Brain pericyte (primary cell): ENCODE data around the gene ZNF438.
A peak's percentile ranks its signal among the peaks of the same experiment; 100 is the strongest.
"Not testable (repeated sequence)": the region's sequence is repeated elsewhere in the genome, so short reads cannot be mapped to it uniquely, and the experiment has no call there.

Experiments
- DNase-seq: peaks from one replicate; pipeline ENCODE4 v3.0.0-alpha.2; 2012; ENCODE audit warnings: low read depth, low spot score

ZNF438 gene, protein sequence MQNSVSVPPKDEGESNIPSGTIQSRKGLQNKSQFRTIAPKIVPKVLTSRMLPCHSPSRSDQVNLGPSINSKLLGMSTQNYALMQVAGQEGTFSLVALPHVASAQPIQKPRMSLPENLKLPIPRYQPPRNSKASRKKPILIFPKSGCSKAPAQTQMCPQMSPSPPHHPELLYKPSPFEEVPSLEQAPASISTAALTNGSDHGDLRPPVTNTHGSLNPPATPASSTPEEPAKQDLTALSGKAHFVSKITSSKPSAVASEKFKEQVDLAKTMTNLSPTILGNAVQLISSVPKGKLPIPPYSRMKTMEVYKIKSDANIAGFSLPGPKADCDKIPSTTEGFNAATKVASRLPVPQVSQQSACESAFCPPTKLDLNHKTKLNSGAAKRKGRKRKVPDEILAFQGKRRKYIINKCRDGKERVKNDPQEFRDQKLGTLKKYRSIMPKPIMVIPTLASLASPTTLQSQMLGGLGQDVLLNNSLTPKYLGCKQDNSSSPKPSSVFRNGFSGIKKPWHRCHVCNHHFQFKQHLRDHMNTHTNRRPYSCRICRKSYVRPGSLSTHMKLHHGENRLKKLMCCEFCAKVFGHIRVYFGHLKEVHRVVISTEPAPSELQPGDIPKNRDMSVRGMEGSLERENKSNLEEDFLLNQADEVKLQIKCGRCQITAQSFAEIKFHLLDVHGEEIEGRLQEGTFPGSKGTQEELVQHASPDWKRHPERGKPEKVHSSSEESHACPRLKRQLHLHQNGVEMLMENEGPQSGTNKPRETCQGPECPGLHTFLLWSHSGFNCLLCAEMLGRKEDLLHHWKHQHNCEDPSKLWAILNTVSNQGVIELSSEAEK

DNA sequence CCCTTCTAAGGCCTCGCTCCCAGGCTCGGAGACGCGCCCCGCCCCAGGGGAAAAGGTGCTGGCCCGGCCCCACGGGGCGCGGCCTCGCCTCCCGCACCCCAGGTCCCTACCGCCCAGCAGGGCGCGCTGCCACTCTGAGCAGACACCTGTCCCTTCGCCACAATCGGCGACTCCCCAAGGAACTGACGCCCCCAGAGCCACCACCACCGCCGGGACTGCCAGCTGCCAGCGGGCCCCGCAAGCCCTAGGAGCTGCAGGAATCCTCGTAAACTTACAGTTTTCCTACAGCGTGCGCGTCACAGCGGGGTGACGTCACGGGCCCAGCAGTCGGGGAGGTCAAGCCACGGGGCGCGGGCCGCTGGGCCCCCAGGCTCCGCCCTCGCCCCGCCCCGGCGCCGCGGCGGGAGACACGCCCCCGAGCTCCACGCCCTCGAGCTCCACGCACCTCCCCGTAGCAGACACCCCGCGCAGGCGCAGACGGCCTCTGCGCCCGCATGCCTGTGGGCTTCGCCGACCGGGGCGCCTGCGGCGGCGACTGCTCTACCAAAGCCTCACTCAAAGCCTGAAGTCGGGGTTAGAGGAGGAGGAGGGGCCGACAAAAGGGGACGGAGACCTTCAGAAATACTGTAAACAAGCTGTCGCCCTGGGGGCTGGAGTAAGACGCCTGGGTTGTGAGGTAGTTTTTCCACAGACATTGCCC lies at the start of gene ZNF438:
ZNF438 (minus strand) TSS at position 308 of the 700 bp plus-strand sequence. CDS start 154,831 bp downstream, outside the sequence.
- DNase-seq, result peak; percentile 82

DNA sequence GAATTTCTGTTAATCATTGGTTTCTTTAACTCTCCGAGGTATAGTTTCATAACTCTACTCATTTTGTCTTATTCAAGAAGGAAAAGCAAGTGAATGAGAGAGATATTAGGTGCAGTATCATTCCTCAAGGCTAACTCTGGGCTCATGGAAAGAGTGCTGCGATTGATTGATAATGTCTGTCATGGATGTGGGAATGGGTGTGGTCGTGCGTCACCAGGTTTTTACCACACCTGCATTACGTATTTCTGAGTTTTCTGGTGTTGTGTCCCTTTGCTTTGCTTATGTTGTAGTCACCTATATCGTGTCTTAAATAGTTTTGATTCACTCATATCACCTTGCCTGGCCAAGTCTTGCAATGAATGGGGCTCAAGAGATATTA lies 44.9 kb upstream of the ZNF438 start:
- DNase-seq, result no peak

DNA sequence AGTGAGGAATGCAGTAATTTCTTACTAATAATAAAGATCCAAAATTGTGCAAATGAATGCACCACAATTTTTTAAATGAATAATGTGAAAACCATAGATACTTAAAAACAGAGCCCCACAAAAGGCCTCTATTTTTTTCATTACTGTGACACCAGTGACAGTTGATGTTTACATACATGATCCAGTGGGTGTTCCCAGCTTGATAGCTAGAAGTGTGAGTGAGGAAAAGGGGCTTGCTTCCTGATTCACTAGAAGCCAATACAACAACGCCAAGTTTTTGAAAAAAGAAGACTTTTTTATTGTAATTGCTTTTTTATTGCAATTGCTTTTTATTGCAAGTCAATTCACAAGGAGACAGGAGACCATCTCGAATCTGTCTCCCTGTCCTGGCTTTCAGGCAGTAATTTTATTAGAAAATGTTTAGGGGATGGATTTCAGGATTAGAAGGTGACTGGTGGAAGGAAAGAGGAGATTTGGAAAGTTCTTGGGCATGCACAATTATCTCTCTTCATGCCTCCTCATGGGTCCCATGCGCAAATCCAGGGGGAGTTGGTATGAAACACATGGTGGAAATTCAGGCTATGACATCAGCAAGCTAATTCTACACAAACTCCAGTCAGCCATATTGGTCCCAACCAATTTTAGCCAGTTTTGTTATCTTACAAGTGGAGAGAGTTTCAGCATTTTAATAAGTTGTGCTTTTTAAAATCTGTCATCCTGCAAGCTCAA lies 44.4 kb upstream of the ZNF438 start:
- DNase-seq, result no peak

DNA sequence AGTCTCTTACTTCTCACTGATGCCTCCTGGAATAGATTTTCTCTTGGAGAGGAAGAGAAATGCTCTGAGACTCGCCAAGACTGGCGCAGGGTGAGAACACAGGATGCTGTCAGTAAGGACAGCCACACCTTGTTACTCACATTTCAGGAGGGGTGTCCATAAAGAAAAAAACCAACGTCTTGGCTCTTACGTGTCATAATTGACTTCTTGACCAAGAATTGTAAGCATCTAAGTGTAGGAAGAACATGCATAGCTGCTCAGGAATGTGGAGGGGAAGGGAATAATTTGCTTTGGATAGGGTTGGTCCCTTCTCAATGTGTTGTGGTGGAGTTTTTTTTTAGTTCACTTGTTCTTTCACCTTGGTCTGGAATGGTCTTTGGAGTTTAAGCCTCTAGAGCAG lies 43.8 kb upstream of the ZNF438 start:
- no peak for DNase-seq

DNA sequence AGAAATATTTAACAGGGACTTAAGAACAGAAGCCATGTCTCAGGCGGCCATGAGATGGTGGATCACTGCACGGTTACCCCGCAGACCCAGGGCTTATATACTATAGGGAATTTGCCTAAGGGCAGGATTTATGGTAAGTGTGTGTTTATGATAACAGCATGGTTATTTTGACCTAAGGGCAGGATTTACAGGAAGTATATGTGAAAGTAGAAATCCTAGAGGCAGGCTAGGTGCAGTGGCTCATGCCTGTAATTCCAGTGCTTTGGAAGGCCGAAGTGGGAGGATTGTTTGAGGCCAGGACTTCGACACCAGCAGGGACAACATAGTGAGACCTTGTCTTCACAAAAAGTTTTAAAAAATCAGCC lies 43.0 kb upstream of the ZNF438 start:
- DNase-seq, result no peak

DNA sequence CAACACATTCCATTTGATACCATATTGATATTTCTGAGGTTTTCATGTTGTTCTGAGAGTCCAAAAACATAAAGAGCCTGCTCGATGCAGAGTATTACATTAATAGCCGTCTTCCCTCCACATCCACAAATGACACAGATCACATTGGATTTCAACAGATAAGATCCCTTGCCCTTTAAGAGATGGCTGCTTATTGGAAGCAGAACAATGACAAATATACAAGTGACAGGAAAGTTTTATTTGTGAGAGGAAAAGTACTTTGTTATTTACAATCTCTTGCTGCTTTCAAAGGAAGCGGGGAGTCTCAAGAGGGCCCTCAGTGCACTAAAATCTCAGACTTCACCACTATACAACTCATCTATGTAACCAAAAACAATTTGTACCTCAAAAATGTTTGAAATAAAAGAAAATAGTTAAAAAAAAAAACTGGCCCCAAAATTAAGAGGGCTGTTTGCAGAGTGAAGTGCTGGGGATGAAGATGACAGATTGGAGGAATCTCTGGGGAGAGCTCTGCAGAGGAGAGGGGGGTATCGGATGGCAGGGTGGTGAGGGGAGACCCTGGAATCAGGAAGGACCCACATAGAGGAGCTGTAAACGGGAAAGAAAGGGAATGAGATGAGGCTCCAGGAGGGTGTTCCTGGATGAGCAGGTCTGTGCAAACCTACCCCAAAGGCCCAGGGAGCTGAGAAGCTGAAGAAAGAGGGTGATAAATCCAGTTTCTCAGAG lies 42.5 kb upstream of the ZNF438 start:
- no peak for DNase-seq

DNA sequence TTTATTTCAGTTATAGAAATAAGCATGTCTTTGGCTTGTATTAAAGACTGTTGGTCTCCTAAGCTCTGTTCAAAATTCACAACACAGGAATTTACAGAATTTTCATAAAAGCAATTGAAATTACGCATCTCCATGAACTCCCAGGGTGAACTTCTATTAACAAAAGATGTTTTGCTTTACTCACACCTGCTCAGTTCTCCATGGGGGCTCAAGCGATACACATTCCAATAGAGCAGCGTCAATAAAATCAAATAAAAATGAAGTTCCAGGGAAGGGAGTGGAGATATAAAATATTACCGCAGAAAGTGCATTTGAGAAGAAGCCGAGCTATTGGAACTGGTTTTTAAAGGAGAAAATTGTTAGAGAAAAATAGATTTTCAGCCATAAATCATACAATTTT lies 41.5 kb upstream of the ZNF438 start:
- DNase-seq, result no peak

DNA sequence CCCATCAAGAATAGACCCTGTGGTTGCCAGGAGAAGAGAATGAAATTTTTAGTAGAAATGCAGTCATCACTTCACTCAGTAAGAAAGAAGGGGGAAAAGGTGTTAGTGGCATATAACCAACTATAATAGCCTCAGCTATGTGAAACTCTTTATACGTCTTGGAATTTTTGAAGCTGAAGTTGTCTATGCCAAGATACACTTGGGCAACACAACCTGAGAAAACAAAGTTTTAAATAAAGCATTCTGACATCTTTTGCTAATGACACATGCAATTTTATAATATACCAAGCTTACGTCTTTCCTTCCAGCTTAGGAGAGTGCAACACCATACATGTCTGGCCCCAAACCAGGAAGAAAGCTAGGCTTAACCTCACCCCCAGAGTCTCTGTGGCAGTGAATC lies 40.8 kb upstream of the ZNF438 start:
- DNase-seq, result no peak

DNA sequence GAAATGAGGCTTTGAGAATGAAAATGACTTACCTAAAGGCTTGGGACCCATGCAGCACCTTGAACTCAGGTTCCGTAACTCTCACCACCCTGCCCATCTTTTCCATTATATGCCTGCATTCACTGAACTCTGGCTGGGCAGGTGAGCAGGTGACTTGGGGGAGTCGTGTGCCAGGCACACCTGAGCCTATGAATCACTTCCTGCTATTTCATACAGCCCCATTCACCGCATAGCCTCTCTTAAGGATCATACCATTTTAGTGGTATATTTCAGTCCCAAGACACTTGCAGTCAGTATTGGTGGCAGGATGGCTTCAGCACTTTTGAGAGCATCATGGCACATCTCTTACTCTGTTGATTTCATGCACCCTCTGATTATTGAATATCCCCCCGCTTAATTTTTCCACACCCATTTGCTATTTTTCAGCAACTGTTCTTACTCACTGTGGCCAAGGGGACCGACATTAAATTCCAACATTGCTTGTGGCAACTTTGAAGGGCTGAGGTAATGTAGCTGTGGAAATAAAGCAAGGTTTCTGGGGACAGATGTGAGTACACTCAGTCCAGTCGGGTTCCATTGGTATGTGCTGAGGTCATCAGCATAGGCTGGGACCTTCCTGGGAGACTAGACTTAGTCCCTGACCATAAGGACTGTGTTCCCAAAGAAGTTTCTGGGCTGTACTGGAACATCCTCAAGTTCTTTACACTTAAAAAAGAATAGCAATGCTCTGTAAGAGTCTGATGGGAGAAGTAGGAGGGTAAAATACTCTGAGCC lies 39.8 kb upstream of the ZNF438 start:
- no peak for DNase-seq

DNA sequence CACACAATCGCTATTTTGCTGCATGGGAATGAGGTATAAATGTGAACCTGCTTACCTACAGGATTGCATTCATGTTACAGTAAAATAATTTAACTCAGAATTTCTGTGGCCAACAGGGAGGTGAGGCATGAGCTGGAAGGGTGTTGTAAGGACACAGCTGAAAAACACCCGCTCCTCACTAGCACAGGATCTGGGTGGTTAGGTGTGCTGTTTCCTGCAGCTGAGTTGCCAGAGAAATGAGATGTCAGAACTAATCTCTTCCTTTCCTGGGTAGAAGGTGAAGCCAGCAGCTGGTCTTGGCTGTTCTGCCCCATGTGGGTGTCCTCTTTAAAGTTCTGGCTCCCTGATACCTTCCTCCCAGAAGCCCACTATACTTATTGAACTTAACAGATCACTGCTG lies 39.0 kb upstream of the ZNF438 start:
- no peak for DNase-seq

DNA sequence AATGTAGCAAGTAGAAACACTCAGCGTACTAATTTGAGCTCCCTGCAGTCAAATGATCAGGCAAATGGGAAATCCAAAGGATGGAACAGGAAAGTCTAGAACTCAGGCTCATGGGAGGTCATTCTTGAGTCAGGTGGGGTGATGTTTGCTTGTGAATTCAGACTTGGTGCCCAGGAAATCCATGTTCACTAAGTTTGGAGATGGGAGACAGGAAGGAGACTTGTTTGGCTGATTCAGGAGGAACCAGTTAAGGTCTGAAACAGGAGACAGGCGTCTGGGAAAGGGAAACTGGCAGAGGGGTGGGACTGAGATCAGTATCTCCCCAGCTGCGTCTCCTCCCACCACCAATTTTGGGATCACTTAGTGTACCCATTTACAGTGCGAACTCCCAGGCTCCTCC lies 38.4 kb upstream of the ZNF438 start:
- no peak for DNase-seq

DNA sequence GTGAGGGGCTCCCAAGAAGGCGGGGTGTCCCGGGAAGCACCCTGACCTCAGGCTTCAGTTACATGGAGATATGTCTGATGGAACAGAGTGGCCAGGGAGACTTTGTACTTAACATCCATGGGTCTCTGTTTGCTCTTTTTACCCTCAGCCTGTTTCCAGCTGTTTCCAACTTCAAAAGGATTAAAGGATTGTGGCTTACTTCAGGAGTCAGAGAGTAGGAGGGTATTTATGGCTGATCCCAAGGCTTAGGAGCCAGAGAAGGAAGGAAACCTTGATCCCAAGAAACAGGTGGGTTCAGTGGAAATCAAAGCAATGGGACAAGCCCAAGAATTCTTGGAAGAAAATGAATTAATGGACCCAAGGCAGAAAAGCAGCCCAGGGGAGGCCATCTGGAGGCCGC lies 37.7 kb upstream of the ZNF438 start:
- no peak for DNase-seq

DNA sequence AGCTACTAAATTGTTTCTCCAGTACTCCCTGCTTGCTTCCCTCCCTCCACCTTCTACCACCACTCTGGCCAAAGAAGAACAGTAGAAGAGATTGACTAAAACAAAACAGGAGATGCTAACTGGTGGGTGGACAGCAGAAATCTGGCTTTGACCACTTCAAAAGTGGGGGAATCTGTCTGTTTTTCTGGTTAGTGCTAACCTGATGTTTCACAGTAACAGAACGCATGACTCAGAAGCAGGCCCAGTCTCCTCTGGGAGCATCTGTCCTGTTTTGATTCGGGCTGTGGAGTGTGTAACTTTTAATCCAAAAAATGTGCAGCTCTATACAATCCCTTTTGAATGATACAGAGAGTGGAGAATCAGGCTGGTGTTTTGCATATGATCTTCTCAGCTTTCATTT lies 32.7 kb upstream of the ZNF438 start:
- peak; percentile 55 for DNase-seq

DNA sequence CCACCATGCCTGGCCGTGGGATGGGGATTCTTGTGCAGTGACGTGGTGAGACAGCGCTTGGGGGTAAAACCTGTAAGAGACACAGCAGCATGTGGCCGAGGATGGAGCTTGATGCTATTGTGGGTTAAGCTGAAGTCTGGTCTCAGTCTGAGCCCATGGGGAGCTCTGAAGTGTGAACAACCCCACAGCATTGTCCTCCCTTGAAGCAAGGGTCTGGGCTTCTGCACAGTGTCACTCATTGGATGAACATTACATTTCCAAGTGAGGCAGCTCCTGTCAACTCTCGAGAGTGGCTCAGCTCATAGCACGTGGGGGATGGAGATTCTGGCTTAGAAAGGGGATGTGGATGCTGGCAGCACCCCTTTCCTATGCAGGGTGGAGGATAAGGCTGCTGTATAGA lies 32.2 kb upstream of the ZNF438 start:
- DNase-seq, result no peak

DNA sequence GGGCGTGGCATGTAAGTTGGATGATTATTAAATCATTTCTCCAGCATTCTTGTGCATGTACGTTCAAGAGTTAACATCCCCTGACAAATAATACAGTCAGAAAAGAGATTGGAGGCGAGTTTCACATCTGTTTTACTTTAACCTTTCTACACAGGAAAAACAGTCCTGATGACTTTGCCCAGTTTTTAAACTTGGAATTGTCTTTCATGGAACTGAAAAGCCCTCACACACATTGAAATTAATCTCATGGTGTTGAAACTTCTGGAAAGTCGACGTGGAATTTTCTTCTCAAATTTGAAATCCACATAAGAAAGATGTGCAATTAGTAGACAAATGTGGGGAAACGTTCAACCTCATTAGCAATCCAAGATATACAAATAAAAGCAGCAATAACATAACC lies 31.2 kb upstream of the ZNF438 start:
- DNase-seq, result no peak

DNA sequence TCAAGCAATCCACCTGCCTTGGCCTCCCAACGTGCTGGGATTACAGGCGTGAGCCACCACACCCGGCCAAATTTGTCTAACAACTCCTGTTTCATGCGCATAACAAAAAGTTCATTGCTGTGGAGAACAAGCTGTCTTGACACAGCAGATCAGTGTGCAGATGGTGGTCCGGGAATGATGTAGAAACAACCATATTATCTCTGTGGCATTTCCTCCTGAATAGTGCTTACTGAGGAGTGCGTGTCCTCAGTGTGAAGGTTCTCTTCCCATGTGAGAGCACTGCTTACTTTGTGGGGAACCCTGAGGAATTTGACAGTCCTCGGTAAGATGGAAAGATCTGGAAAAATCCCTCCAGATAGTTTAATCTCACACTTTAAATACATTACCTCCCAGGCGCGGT lies 30.3 kb upstream of the ZNF438 start:
- no peak for DNase-seq

DNA sequence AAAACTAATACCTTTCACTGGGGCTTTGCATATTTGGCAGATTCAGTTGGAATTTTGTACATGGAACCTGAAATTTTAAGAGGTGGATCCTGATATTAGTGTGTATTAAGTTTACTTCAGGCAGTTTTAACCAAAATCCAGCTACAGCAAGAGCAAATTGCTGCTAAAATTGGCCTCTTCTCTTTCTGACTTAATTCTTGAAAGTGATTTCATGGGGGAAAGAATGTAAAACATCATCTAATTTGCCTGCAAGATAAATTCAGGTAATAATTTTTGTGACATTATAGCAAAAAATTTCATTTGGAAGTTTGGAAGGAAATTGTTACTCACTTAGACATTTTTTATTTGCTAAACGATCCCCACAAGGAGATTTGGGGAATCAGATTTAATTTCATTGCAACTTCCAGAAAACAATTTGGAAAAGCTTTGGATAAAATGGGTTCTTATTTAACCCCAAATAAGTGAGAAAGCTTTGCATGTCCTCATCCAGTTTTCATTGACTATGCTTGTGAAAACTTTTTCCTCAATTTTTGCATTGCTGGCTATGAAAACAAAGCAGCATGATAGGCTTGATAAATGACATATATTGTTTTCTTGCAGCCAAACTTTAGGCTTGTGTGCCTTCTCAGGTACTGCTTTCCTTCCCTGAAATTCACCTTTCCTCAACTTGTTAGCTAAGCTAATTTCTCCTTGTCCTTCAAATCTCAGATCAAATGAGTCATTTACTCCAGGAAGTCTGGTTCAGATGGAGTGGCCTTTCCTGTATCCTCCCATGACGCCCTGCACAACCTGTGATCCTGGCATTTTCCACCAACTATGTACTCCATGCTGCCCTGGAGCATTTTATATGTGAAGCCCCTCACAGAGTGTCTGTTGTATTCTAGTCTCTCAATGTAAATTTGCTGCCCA lies 27.4 kb upstream of the ZNF438 start:
- no peak for DNase-seq

DNA sequence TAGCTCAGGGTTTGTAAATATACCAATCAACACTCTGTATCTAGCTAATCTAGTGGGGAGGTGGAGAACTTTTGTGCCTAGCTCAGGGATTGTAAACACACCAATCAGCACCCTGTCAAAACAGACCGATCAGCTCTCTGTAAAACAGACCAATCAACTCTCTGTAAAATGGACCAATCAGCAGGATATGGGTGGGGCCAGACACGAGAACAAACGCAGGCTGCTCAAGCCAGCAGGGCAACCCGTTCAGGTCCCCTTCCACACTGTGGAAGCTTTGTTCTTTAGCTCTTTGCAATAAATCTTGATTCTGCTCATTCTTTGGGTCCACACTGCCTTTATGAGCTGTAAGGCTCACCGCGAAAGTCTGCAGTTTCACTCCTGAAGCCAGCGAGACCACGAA lies 25.0 kb upstream of the ZNF438 start:
- not testable (repeated sequence) for DNase-seq

DNA sequence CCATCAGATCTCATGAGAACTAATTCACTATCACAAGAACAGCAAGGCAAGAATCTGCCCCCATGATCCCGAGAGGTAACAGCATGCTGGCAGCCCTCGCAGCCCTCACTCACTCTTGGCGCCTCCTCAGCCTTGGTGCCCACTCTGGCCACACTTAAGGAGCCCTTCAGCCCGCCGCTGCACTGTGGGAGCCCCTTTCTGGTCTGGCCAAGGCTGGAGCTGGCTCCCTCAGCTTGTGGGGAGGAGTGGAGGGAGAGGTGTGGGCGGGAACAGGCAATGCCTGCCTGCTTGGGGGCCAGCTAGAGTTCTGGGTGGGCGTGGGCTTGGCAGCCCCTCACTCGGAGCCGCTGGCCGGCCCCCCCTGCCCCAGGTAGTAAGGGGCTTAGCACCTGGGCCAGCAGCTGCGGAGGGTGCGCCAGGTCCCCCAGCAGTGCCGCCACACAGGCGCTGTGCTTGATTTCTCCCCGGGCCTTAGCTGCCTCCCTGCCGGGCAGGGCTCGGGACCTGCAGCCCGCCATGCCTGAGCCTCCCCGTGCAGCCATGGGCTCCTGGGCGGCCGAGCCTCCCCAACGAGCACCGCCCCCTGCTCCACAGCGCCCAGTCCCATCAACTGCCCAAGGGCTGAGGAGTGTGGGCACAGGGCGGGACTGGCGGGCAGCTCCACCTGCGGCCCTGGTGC lies 24.0 kb upstream of the ZNF438 start:
- no peak for DNase-seq
